CD4-positive, alpha-beta memory T cell (primary cell): ENCODE data around the gene RERE. TPM values are rescaled to one million over a fixed set of nuclear protein-coding genes. Genes with fewer than 3 reads are reported as not detected.
"Not testable (repeated sequence)": the region's sequence is repeated elsewhere in the genome, so short reads cannot be mapped to it uniquely, and the experiment has no call there.

Source experiments
- CTCF ChIA-PET: fragments of 350-600 bp; sonication (Branson Sonifier 250); formaldehyde crosslinking; loops from one replicate; lab custom pipeline; 2021; ENCODE audit warnings: inconsistent platforms; ENCODE audit not compliant: partially characterized antibody; lab: Charles Lee
- POLR2A ChIA-PET: fragments of 350-600 bp; sonication (Branson Sonifier 250); formaldehyde crosslinking; loops from one replicate; lab custom pipeline; 2021; ENCODE audit not compliant: partially characterized antibody; lab: Charles Lee
- DNase-seq, 5 donors: peaks; one replicate each; pipeline versions ENCODE4 v3.0.0 to v3.0.0-alpha.2; 2020 to 2022; ENCODE audit warnings: mixed read lengths in 1 of 5
- H3K27ac ChIP-seq: one replicate; pipeline ENCODE4 v1.7.0; 2013; ENCODE audit warnings: low read depth, low read length
- H3K27me3 ChIP-seq: 2 replicates; pipeline ENCODE4 v1.7.0; 2013; ENCODE audit warnings: mild to moderate bottlenecking, low read length, moderate library complexity; ENCODE audit not compliant: insufficient read depth
- H3K36me3 ChIP-seq: 2 replicates; pipeline ENCODE4 v1.7.0; 2013; ENCODE audit warnings: mild to moderate bottlenecking, low read length, moderate library complexity; ENCODE audit not compliant: insufficient read depth
- H3K4me1 ChIP-seq: 2 replicates; pipeline ENCODE4 v1.7.0; 2013; ENCODE audit warnings: mild to moderate bottlenecking, low read length, moderate library complexity; ENCODE audit not compliant: insufficient read depth
- H3K4me3 ChIP-seq, 2 donors: one replicate each; pipeline ENCODE4 v1.7.0; 2013; ENCODE audit warnings: low read length in 2 of 2, mild to moderate bottlenecking in 1 of 2
- H3K9me3 ChIP-seq, 2 donors: one replicate each; pipeline ENCODE4 v1.7.0; 2013; ENCODE audit warnings: low read length in 2 of 2, control low read depth in 1 of 2; ENCODE audit not compliant: control insufficient read depth in 1 of 2
- H3K27ac Mint-ChIP-seq, 7 donors: one replicate each; pipeline ENCODE4 v1.8.0; 2020 to 2021; ENCODE audit warnings: mixed read lengths in 7 of 7, mild to moderate bottlenecking in 6 of 7, inconsistent platforms in 3 of 7, moderate library complexity in 3 of 7
- H3K27me3 Mint-ChIP-seq, 2 donors: one replicate each; pipeline ENCODE4 v1.8.0; 2020 to 2021; ENCODE audit warnings: mixed read lengths in 2 of 2
- H3K36me3 Mint-ChIP-seq, 2 donors: one replicate each; pipeline ENCODE4 v1.8.0; 2020 to 2021; ENCODE audit warnings: mixed read lengths in 2 of 2, inconsistent platforms in 1 of 2, mild to moderate bottlenecking in 1 of 2
- H3K4me1 Mint-ChIP-seq, 4 donors: one replicate each; pipeline ENCODE4 v1.8.0; 2020 to 2021; ENCODE audit warnings: mixed read lengths in 4 of 4, mild to moderate bottlenecking in 1 of 4
- H3K4me3 Mint-ChIP-seq, 8 donors: one replicate each; pipeline ENCODE4 v1.8.0; 2020 to 2021; ENCODE audit warnings: mixed read lengths in 8 of 8, mild to moderate bottlenecking in 7 of 8, moderate library complexity in 6 of 8, inconsistent platforms in 3 of 8
- H3K9me3 Mint-ChIP-seq, 8 donors: one replicate each; pipeline ENCODE4 v1.8.0; 2020 to 2021; ENCODE audit warnings: mixed read lengths in 8 of 8, mild to moderate bottlenecking in 5 of 8, inconsistent platforms in 3 of 8, moderate library complexity in 1 of 8
- intact Hi-C: fragments of 100-400 bp; cut with micrococcal nuclease; formaldehyde crosslinking; loops from one replicate; pipeline ENCODE4 v1.15.1; 2023
- polyA plus RNA-seq, 2 donors: library from polyadenylated mRNA; unstranded; fragments of 300-500 nt; fragmentation: Illumina TruSeq; gene quantifications; one replicate each; pipeline ENCODE4 v1.2.3, GENCODE V29; 2021
- total RNA-seq, 2 experiments: library from RNA; stranded (reverse); gene quantifications; one replicate each; pipeline ENCODE4 v1.2.3, GENCODE V29; 2021

The RERE gene
- total and polyA plus RNA-seq, 4 experiments from 2014 or later, result 0.38 to 117 (median 60.3) TPM

- intact Hi-C loops, result loop anchor here (1.0 to 2.0 kb wide), 2 partner anchors 122 to 165 kb away; no protein-coding TSS in a partner anchor
- not testable (repeated sequence) for H3K27ac Mint-ChIP-seq, H3K36me3 ChIP-seq, H3K27ac ChIP-seq, H3K4me3 Mint-ChIP-seq, H3K36me3 Mint-ChIP-seq, H3K27me3 Mint-ChIP-seq, H3K27me3 ChIP-seq, H3K9me3 ChIP-seq, DNase-seq, H3K4me3 ChIP-seq
- CTCF ChIA-PET, result interaction anchor here (0.6 to 10.4 kb wide), 36 partner anchors 11 to 712 kb away, joined by 3 to 192 read pairs (median 4); no protein-coding TSS in a partner anchor
- POLR2A ChIA-PET, result interaction anchor here (1.0 to 1.6 kb wide), 3 partner anchors 23 to 166 kb away, joined by 3 to 6 read pairs (median 3); no protein-coding TSS in a partner anchor
- peaks cover 0 to 10% (median 5%) of the 10 kb centered on the region in 8 donors for H3K9me3 Mint-ChIP-seq
- peaks cover 4 to 13% (median 7%) of the 10 kb centered on the region in 4 donors for H3K4me1 Mint-ChIP-seq
- H3K4me1 ChIP-seq, result peaks cover 12% of the 10 kb centered on the region
Observed at GRCh38 chr1:8726801-8727186, 90.6 kb downstream of the RERE start.

- H3K4me3 ChIP-seq, result no peak overlapping the region
- DNase-seq, result no peak
- no peaks in the 10 kb centered on the region for H3K36me3 Mint-ChIP-seq
- H3K27me3 ChIP-seq, result no peaks in the 10 kb centered on the region
- ChIA-PET CTCF (interaction anchor here (0.5 to 10.4 kb wide), 4 partner anchors 36 to 160 kb away, joined by 3 to 192 read pairs (median 6); no protein-coding TSS in a partner anchor), POLR2A (no interaction called here)
- H3K27ac ChIP-seq, result no peak overlapping the region
- no peaks in the 10 kb centered on the region for H3K9me3 Mint-ChIP-seq
- peaks cover 4 to 12% (median 8%) of the 10 kb centered on the region in 4 donors for H3K4me1 Mint-ChIP-seq
- no peaks in the 10 kb centered on the region for H3K36me3 ChIP-seq
- peaks cover 12% of the 10 kb centered on the region for H3K4me1 ChIP-seq
- H3K27ac Mint-ChIP-seq, result peak overlapping the region in 3 of 7 donors; percentile 0 to 42 (median 40)
- no peak overlapping the region for H3K4me3 Mint-ChIP-seq
- no peaks in the 10 kb centered on the region for H3K27me3 Mint-ChIP-seq
- intact Hi-C loops, result no loop called here
- H3K9me3 ChIP-seq, result no peaks in the 10 kb centered on the region
Observed at GRCh38 chr1:8723010-8723409, 94.4 kb downstream of the RERE start.

GRCh38 chr1:8722366-8722765, 95.1 kb downstream of the RERE start:
- no peaks in the 10 kb centered on the region for H3K9me3 ChIP-seq
- H3K4me1 ChIP-seq, result peaks cover 12% of the 10 kb centered on the region
- H3K9me3 Mint-ChIP-seq, result no peaks in the 10 kb centered on the region
- no peak overlapping the region for H3K4me3 ChIP-seq
- peaks cover 4 to 12% (median 8%) of the 10 kb centered on the region in 4 donors for H3K4me1 Mint-ChIP-seq
- no peak overlapping the region for H3K27ac Mint-ChIP-seq
- POLR2A ChIA-PET, result no interaction called here
- intact Hi-C loops, result no loop called here
- H3K4me3 Mint-ChIP-seq, result no peak overlapping the region
- no peaks in the 10 kb centered on the region for H3K36me3 Mint-ChIP-seq
- no peaks in the 10 kb centered on the region for H3K36me3 ChIP-seq
- CTCF ChIA-PET, result interaction anchor here (10.4 kb wide), 1 partner anchor 159 kb away, joined by 192 read pairs; no protein-coding TSS in a partner anchor
- no peak for DNase-seq
- no peaks in the 10 kb centered on the region for H3K27me3 Mint-ChIP-seq
- H3K27ac ChIP-seq, result no peak overlapping the region
- no peaks in the 10 kb centered on the region for H3K27me3 ChIP-seq

GRCh38 chr1:8721679-8722324, 95.6 kb downstream of the RERE start:
- Histone ChIP-seq H3K4me1 (peaks cover 12% of the 10 kb centered on the region), H3K36me3 (no peaks in the 10 kb centered on the region), H3K4me3 (no peak overlapping the region), H3K27me3 (no peaks in the 10 kb centered on the region), H3K27ac (no peak overlapping the region), H3K9me3 (no peaks in the 10 kb centered on the region)
- H3K9me3 Mint-ChIP-seq, result no peaks in the 10 kb centered on the region
- H3K36me3 Mint-ChIP-seq, result no peaks in the 10 kb centered on the region
- CTCF ChIA-PET, result interaction anchor here (10.4 kb wide), 1 partner anchor 159 kb away, joined by 192 read pairs; no protein-coding TSS in a partner anchor
- no peak overlapping the region for H3K4me3 Mint-ChIP-seq
- H3K27me3 Mint-ChIP-seq, result no peaks in the 10 kb centered on the region
- POLR2A ChIA-PET, result no interaction called here
- DNase-seq, result no peak
- intact Hi-C loops, result no loop called here
- peaks cover 4 to 12% (median 8%) of the 10 kb centered on the region in 4 donors for H3K4me1 Mint-ChIP-seq
- H3K27ac Mint-ChIP-seq, result peak overlapping the region in 1 of 7 donors; percentile 9

- ChIA-PET CTCF (no interaction called here), POLR2A (no interaction called here)
- H3K4me3 Mint-ChIP-seq, result no peak overlapping the region
- intact Hi-C loops, result no loop called here
- Histone ChIP-seq H3K4me1 (peaks cover 12% of the 10 kb centered on the region), H3K27ac (no peak overlapping the region), H3K4me3 (no peak overlapping the region), H3K27me3 (no peaks in the 10 kb centered on the region), H3K9me3 (no peaks in the 10 kb centered on the region), H3K36me3 (no peaks in the 10 kb centered on the region)
- DNase-seq, result no peak
- no peaks in the 10 kb centered on the region for H3K27me3 Mint-ChIP-seq
- no peaks in the 10 kb centered on the region for H3K36me3 Mint-ChIP-seq
- peak overlapping the region in 1 of 7 donors; percentile 44 for H3K27ac Mint-ChIP-seq
- peaks cover 4 to 10% (median 5%) of the 10 kb centered on the region in 4 donors for H3K4me1 Mint-ChIP-seq
- no peaks in the 10 kb centered on the region for H3K9me3 Mint-ChIP-seq
Observed at GRCh38 chr1:8720347-8720746, 97.1 kb downstream of the RERE start.

- no peaks in the 10 kb centered on the region for H3K36me3 Mint-ChIP-seq
- Histone ChIP-seq H3K36me3 (no peaks in the 10 kb centered on the region), H3K9me3 (no peaks in the 10 kb centered on the region), H3K27me3 (no peaks in the 10 kb centered on the region), H3K4me1 (peaks cover 12% of the 10 kb centered on the region), H3K27ac (no peak overlapping the region), H3K4me3 (no peak overlapping the region)
- H3K4me3 Mint-ChIP-seq, result no peak overlapping the region
- H3K27ac Mint-ChIP-seq, result no peak overlapping the region
- intact Hi-C loops, result no loop called here
- ChIA-PET POLR2A (no interaction called here), CTCF (interaction anchor here (1.0 to 2.8 kb wide), 2 partner anchors 9 to 130 kb away, joined by 3 to 10 read pairs; no protein-coding TSS in a partner anchor)
- H3K9me3 Mint-ChIP-seq, result no peaks in the 10 kb centered on the region
- H3K4me1 Mint-ChIP-seq, result peaks cover 6 to 14% (median 10%) of the 10 kb centered on the region in 4 donors
- H3K27me3 Mint-ChIP-seq, result no peaks in the 10 kb centered on the region
- DNase-seq, result no peak
Observed at GRCh38 chr1:8718850-8719361, 98.5 kb downstream of the RERE start.

- H3K36me3 Mint-ChIP-seq, result no peaks in the 10 kb centered on the region
- no peaks in the 10 kb centered on the region for H3K27me3 Mint-ChIP-seq
- DNase-seq, result no peak
- H3K4me3 Mint-ChIP-seq, result no peak overlapping the region
- Histone ChIP-seq H3K27ac (no peak overlapping the region), H3K4me3 (no peak overlapping the region), H3K4me1 (peaks cover 16% of the 10 kb centered on the region), H3K36me3 (no peaks in the 10 kb centered on the region), H3K9me3 (no peaks in the 10 kb centered on the region), H3K27me3 (no peaks in the 10 kb centered on the region)
- ChIA-PET CTCF (interaction anchor here (1.1 to 2.8 kb wide), 2 partner anchors 16 to 132 kb away, joined by 3 to 10 read pairs; no protein-coding TSS in a partner anchor), POLR2A (interaction anchor here (0.6 kb wide), 1 partner anchor 31 kb away, joined by 3 read pairs; no protein-coding TSS in a partner anchor)
- H3K9me3 Mint-ChIP-seq, result no peaks in the 10 kb centered on the region
- no peak overlapping the region for H3K27ac Mint-ChIP-seq
- intact Hi-C loops, result no loop called here
- peaks cover 10 to 15% (median 13%) of the 10 kb centered on the region in 4 donors for H3K4me1 Mint-ChIP-seq
Observed at GRCh38 chr1:8717148-8717547, 100.3 kb downstream of the RERE start.
